ENCODE results near the gene LIX1L.

LIX1L gene

GRCh38 chr1:145963265-145964019, 5.6 kb upstream of the LIX1L start:
- peak; percentile 80 for DNase-seq

GRCh38 chr1:145962157-145963102, 4.6 kb upstream of the LIX1L start:
- DNase-seq = peak; percentile 50

- no peak for DNase-seq
These were observed 3.8 kb upstream of the LIX1L start for GRCh38 chr1:145961425-145962156.

- DNase-seq = no peak
These were observed 3.2 kb upstream of the LIX1L start for GRCh38 chr1:145961109-145961424.

- DNase-seq = peak; percentile 60
These were observed 2.8 kb upstream of the LIX1L start for GRCh38 chr1:145960468-145961108.

GRCh38 chr1:145959957-145960467, 2.2 kb upstream of the LIX1L start:
- no peak for DNase-seq

GRCh38 chr1:145959333-145959732, 1.5 kb upstream of the LIX1L start:
- DNase-seq = no peak

GRCh38 chr1:145958734-145959133, 917 bp upstream of the LIX1L start:
- DNase-seq = no peak

GRCh38 chr1:145956781-145957442, 905 bp downstream of the LIX1L start:
- peak; percentile 39 for DNase-seq

GRCh38 chr1:145956361-145956760, 1.5 kb downstream of the LIX1L start:
- DNase-seq = no peak

GRCh38 chr1:145955436-145955835, 2.4 kb downstream of the LIX1L start:
- no peak for DNase-seq

GRCh38 chr1:145953861-145954260, 4.0 kb downstream of the LIX1L start:
- no peak for DNase-seq

- no peak for DNase-seq
These were observed 4.9 kb downstream of the LIX1L start for GRCh38 chr1:145952903-145953302.

- DNase-seq = no peak
These were observed 6.3 kb downstream of the LIX1L start for GRCh38 chr1:145951526-145951925.

- DNase-seq = no peak
These were observed 8.6 kb downstream of the LIX1L start for GRCh38 chr1:145949219-145949618.

- DNase-seq = no peak
These were observed 10.3 kb downstream of the LIX1L start for GRCh38 chr1:145947551-145947950.

GRCh38 chr1:145946477-145946986, 11.3 kb downstream of the LIX1L start:
- DNase-seq = no peak

- DNase-seq = no peak
These were observed 13.3 kb downstream of the LIX1L start for GRCh38 chr1:145944532-145944931.

GRCh38 chr1:145942871-145943270, 14.9 kb downstream of the LIX1L start:
- no peak for DNase-seq

GRCh38 chr1:145942405-145942804, 15.4 kb downstream of the LIX1L start:
- DNase-seq = no peak

GRCh38 chr1:145937436-145937835, 20.4 kb downstream of the LIX1L start:
- no peak for DNase-seq

GRCh38 chr1:145936247-145936646, 21.6 kb downstream of the LIX1L start:
- DNase-seq = no peak
